Suppressor macrophage (primary cell): ENCODE results near the gene COL23A1.

Experiments
- DNase-seq, 4 experiments: peaks; one replicate each; pipeline ENCODE4 v3.0.0-alpha.2; 2020 to 2022

COL23A1 gene

DNA sequence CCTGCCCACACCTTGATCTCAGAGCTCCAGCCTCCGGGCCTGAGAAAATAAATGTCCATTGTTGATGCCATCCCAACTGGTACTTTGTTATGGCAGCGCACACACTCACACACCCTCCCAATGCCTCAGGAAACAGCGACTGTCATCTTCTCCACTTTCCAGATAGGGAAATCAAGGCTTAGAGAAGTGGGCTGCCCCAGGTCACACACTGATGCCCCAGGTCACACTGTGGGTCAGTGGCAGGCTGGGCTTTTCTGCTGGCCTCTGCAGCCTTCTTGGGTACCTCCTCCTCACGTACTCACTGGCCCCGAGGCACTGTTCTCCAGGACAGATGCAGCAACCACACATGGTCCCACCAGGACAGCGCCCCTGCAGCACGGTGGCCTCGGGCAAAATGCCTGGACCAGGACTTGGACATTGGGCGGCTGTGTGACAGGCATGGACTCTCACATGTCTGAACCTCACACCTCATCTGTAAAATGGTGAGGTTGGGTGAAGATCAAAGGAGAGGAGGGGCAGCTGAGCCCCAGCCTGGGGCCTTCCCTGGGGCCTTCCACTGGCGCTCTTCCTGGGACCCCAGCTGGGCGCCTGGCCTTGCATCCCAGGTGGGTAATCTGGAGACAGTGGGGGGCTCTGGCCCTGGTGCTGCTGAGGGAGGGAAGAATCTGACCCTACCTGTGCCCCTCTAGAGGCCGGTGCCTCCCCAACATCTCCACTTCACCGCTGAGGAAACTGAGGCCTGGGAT is 156.0 kb downstream of the COL23A1 start:
- no peak for DNase-seq

DNA sequence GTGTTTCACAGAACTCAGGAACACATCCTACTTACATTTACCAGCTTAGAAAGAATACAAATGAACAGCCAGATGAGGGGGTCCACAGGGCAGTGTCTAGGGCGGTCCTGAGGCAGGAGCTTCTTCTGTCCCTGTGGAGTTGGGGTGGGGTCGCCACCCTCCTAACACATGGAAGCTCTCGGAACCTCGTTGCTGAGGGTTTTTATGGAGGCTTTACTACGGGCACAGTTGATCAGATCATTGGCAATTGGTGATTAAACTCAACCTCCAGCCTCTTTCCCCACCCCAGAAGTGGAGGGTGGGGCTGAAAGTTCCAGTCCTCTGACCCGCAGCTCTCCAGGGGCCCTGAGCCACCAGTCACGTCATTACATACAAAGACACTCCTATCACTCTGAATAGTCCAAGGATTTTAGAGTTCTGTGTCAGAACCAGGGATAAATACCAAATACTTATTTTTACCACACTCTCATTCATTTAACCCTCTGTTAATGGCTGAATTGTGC is 156.9 kb downstream of the COL23A1 start:
- no peak for DNase-seq

DNA sequence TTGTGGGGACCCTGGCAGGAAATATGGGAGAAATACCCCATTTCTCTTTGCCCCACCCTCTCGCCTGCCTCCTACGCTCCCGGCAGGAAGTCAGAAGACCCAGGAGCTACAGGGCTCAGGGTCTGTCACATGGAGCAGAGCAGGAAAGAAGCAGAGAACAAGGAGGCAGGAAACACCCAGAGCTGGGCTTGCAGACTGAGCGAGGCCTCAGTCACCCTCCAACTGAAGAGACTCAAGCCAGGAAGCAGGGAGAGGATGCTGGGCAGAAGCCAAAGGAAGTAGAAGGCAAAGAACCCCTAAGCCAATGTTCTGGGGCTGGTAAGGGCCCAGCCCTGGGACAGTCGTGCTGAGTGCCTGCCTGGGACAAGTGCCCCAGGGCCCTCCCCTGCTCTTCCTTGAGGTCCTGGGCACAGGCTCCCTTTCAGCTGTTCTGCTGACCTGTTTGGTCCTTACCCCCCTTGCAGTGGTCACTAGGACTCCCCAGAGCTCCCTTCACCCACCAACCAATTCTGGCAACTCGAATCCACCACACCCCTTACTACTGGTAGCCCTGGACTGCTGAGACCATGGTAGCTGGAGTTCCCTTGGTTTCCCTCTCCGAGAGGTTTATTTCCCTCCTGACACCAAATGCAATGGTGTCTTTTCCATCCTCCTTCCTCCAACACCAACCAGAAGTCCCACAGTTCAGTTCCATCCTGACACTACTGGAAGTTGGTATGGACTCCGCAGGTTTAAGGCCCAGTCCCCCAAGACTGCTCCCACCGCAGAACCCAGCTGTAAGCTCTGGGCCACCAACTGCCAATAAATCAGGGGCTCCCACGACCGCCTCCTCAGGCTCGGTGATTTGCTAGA is 157.5 kb downstream of the COL23A1 start:
- DNase-seq = peak in 1 of 4 experiments; percentile 21

DNA sequence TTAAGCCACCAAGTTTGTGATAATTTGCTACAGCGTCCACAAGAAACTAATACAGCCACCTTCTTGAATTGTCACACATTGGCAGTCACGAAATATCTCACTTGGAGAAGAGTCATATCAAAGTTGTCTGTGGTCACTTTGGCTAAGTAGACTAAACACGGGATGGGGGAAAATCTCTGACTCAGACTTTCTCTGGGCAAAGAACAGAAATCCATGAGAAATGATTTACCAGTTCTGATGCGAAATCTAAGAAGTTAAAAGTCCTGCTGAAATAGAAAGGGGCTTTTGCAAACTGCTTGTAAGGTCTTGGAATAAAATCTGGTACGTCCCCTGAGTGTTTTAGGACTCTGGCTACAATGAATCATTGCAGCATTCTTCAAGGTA is 158.4 kb downstream of the COL23A1 start:
- no peak for DNase-seq

DNA sequence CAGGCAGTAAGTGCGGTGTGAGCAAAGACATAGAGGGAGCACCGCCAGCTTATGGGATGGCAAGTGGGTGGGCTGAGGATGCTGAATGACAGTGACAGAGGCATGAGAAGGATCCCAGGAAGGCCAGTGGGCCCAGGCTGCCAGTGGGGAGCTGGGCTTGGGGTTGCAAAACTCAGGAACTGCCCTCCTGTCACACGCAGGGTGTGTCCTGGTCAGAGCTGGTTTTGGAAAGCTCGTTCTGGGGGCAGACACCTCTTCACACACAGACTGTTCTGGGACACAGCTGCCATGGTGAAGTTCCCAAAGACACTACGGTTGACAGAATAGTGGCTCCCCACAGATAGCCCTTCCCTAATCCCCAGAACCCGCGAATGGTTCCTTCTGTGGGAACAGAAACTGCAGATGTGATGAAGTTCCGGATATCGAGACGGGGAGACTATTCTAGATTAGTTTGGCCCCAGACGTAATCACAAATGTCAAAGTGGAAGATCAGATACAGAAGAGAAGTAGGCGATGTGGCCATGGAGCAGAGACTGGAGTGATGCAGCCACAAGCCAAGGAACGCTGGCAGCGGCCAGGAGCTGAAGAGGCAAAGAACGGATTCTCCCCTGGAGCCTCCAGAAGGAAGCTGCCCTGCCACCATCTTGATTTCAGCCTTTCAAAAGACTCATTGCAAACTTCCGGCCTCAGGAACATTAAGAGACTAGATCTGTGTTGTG is 159.0 kb downstream of the COL23A1 start:
- no peak for DNase-seq

DNA sequence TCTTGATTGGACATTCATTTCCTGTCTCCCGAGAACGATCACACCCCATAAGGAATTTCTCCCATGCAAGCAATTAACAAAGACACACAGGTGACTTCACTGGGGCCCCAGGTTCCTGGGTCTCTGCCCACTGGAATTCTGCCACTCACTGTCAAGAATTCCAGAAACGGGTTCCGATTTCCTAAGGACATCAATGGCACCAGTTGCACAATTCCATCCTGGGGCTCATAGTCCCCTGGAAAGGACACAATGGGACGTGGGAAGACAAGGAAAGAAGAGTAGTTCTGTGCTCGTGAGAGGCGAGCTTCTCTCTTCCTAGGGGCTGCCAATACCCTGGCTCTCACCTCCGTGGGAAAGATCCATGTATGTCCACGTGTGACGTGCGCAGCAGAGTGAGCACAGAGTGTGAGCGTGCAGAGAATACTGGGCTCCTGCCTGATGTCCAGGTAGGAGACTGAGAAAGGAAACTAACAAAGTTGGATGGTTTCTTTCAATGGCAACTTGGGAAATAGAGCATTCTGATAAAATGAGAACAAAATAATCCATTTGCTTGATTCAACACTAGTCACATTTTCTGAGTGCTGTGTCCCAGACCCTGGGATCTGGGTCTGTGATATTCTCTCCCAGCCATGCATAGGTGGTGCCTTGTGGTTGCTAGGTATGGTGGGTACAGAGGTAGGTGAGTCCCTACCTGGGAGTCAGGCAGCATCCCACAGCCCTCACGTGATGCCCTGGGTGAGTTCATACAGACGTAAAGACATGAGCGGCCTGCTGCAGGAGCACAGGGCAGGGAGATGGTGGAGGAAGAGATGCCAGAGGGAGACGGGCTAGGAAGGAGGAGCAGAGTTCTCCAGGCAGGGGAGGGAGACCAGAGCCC is 159.8 kb downstream of the COL23A1 start:
- no peak for DNase-seq

DNA sequence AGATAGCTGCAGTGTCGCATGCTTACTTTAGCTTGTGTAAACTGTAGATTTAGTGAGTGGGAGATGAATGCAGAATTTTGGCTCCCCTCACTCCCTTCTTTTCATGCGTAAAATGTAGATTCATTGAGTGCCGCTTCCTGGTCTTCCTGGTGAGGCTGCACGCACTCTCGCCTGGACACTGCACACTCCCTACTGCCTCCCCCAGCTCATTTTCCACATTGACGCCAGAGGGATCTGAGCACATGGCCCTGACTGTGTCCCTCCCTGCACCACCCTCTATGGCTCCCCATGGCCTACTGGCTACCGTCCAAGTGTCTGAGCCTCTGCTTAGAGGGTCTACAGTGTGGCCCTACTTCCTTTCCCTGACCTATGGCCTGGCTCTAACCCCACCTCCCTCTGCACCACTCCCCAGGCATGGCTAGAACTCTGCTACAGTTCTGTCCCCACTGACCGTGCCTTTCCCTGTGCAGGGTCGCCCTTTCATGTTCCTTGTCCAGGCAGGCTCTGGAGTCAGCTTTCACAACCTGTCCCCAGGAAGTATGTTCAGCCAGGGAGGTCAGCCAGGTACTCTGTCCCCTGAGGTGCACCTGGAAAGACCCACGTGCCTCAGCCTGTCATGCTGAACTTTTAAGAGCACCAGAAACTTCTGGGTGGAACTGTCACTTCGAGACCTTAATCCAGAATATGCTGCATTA is 160.6 kb downstream of the COL23A1 start:
- DNase-seq = no peak

DNA sequence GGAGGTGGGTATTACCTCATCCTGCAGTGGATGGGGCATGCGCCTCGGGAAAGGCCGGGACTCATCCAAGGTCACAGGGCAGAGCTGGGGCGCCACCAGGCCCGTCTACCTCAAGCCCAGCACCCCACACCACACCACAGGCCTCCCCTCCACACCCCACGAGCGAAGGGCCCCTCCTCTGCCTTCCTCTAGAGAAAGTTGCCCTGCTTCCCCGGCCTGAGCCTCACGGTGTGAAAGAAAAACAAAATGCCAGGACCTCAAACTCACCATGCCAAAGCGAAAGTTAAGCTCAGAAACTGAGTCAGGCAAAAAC is 161.1 kb downstream of the COL23A1 start:
- no peak for DNase-seq

DNA sequence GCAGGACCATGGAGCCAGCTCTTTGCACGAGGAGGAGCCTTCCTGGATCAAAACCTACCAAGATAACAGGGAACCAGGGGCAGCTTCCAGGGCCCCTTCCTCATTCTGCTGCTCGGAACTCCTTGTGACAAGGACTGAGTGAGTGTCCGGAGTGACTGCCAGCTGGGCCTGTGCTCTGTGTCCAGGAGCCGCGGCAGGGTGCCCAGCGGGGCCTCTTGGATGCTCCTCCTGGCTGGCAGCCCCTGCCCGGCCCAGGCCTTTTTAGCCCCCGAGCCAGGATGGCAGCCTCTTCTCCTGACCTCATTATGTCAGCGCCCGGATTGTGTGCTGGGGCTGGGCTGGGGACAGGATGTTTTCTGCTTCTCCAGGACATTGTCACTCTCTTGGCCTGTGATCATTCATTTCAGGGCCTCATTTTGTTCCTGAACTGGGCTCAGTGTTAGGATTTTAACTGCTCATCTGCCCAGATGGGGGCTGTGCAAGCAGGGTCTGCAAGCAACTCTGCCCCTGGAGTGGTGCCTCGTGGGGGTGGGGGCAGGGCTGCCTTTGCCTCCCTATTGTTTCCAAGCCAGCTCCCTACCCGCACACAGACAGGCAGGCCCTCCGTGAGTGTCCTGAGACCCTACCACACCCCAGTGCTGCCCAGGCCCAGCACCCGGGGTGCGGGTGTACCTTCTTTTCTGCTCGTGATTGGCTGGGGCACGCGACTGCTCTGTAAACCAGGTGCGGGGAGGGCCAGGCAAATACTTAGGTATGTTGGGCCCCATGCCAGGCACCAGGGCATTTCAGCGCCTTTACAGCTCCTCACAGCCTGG is 161.6 kb downstream of the COL23A1 start:
- no peak for DNase-seq

DNA sequence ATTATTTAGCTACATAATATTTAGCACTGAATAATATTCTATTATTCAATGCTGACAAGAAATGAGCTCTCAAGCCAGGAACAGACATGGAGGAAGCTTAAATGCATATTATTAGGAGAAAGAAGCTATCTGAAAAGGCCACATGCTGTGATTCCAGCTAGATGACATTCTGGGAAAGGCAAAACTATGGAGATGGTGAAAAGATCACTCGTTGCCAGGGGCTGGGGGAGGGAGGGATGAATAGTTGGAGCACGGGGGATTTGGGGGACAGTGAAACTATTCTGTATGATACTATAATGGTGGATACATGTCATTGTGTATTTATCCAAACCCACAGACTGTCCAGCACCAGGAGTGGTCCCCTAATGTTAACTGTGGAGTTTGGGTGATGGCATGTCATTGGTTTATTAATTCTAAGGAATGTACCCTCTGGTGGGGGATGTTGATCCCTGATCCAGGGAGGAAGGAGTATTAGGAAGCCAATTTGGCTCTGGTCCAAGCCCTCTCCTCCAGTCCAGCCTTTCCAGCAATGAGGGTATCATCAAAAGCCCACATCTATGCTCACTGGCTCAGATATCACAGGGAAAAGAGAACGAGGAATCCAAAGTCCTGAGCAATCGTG is 162.5 kb downstream of the COL23A1 start:
- DNase-seq = no peak

DNA sequence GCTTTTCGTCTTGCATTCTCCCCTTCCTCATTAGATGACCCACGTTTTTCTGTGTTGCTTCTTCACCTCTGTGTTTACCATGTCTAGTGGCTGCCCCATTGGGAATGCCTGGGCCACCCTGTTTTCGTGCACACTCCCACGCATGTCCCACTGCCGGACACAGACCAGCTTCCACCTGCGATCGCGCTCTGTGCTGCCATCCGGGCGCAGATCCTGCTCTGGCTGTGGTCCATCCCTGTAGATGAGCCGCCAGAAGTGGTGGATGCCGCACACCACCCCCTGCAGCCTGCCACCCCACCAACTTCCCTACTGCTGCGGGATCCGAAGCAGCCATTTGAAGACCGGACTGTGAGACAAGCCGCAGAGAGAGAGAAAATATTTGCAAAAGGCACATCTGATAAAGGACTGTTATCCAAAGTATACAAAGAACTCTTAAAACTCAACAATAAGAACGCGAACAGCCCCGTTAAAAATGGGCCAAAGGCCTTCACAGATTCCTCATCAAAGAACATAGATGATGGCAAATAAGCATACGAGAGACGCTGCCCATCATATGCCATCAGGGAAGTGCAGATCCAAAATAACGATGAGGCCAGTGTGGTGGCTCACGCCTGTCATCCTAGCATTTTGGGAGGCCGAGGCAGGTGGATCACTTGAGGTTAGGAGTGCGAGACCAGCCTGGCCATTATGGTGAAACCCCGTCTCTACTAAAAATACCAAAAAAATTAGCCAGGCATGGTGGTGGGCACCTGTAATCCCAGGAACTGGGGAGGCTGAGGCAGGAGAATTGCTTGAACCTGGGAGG is 163.7 kb downstream of the COL23A1 start:
- DNase-seq = no peak

DNA sequence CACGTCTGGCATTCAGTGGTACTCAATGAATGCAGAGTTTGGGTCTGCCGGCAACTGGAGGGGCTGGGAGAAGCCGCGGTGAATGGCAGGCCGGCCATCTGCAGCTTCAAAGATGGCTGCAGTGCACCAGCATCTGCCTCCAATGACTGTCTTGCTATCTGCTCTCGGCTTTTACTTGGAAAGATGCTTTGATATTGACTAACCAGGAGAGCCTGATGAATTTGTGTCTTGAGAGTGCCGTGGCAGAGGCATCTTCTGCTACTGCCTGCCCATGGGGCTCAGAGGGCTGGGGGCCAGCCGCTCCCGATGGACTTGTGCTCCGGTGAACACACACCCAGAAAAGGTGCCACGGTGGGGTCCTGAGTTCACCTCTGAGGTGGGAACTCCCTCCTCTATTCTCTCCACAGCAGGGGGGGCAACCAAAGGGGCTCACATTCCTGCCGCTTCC is 164.5 kb downstream of the COL23A1 start:
- no peak for DNase-seq

DNA sequence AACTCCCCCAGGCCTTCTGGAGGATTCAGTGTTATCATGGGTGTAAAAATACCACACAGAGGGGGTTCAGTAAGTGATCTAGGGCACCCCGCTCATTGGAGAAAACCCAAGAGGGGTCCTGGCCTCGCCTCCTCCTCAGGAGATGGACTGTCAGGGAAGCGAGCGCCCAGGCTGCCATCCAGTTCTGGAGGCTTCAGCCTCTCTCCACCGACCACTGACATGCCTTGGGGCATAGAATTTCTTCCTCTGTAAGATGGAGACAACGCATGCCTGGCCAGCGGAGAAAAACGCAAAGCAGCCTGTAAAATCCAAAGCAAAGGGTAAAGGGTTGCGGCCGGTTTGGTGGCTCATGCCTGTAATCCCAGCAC is 165.4 kb downstream of the COL23A1 start:
- no peak for DNase-seq

DNA sequence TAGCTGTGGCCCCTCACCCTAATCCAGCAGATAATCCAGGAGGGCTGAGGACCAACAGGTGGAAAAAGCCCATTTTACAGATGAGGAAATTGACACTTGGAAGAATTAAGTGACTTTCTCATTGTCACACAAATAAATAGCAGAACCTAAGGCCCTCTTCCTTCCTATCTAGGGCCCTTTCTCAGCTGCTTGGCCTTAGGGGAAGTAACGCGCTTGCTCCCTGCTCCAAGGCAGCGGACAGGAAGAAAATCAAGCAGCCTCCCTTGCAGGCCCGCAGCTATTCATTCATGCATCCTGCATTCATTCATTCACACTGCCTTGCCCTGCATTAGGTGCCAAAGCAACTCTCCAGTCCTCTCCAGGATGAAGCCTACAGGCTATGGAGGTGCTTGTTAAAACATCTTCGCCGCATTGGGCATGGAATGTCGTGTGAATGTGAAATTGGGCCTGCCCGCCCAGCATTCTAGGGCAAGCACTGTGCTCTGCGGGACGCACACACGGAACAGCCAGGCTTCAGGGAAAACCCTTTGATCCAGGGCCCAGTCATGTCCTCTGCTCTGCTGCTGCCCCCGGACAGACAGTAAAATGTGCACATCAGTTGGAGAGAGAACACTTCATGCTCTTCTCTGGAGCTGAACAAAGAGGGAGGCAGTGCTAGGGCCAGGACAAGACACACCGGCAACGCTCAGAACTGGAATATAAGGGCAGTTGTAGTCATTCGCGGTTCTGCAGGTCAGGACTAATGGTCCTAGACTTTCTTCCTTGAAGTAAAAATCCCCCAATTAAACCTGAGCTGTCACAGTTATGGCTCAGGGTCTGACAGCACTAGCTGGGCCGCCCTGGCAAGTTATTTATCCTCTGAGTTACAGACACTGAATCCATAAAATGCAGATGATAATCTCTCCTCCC is 166.0 kb downstream of the COL23A1 start:
- DNase-seq = peak; percentile 49 to 73 (median 65)

DNA sequence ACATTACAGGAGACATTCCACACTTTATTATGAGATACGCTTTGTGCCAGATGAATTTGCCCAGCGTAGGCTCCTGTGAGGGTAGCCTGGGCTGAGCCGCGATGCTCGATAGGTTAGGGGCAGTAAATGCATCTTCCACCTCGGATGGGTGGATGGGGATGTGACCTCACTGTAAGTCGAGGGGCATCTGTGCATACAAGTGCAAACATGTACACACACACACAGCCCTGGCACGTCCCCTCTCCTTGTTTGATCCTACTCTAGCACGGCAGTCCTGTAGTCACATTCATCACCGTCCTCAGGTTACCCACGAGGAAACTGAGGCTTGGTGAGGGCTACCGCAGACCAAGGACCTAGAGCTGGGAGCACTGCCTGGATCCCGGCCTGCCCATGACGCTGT is 166.8 kb downstream of the COL23A1 start:
- DNase-seq = no peak

DNA sequence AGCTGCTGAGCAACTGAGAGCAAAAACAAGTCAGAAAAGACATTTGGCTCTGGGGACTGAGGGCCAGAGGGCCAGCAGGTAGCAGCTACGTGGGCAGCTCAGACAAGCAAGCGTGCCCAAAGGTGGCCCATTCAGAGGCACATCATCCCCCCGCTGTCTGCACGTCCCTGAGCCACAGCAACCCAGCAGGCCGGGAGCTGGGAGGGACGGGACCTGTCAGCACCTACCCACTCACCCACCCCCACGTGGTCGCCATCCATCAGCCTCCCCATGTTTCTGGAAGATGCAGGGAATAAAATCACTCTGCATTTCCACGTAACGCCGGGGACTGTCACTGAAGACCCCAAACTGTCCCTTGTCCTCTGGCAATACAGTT is 167.8 kb downstream of the COL23A1 start:
- no peak for DNase-seq

DNA sequence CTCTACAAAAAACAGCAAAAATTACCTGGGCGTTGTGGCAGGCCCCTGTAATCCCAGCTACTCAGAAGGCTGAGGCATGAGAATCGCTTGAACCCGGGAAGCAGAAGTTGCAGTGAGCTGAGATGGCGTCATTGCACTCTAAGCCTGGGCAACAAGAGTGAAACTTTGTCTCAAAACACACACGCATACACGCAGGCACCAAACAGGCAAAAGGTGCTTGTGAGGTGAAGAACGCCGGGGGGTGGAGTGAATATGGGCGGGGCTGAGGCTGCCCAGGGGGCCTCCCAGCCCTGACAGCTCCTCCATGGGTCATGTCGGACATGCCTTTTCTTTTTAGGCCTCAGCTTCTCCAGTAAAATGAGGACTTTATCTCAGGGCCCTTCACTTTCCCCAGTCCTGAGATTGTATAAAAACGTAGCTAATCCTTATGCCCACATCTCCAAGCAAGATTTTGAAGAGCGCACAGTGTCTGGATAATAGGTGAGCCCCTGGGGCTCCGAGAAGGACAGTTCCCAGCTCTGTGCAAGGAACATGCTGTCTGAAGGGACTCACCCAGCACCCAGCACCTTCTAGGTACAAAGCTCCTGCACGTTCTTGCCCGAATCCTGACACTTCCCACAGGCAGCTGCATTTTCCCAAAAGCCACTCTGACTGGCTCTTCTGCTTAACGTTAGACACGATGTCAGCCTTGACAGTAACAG is 168.3 kb downstream of the COL23A1 start:
- no peak for DNase-seq

DNA sequence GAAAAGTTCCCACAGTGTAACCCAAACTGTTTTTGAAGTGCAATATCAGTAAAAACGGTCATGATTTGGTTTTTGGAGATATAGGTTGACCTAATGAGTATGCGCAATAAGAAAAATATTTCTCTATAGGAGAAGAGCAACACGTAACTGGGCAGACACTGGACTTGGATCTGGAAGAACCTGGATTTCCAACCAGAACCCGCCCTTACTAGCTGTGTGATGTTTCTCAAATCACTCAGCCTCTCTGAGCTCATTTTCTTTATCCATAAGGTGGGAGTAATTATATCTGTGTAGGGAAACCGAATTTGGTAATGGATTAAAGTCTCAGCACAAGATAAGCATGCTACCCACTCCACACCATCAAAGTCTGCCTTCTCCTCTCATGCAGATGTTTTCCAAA is 169.1 kb downstream of the COL23A1 start:
- DNase-seq = no peak
